Mucosa of gallbladder (tissue), 1 donor: ENCODE data around the gene B9D1. TPM values are rescaled to one million over a fixed set of nuclear protein-coding genes. Genes with fewer than 3 reads are reported as not detected.
A peak's percentile ranks its signal among the peaks of the same experiment; 100 is the strongest.

ENCODE experiments used
- DNase-seq: peaks from one replicate; pipeline ENCODE4 v3.0.0-alpha.2; 2020; ENCODE audit warnings: low spot score
- total RNA-seq: library from RNA; stranded (reverse); gene quantifications from one replicate; pipeline ENCODE4 v1.2.1, GENCODE V29; 2021
- donor health status: DM: no; HTN: no; CAD: no.

B9D1 gene
- 25.3 TPM for total RNA-seq

- DNase-seq, result peak; percentile 95
Observed at GRCh38 chr17:19362277-19363113, at the start of gene B9D1. B9D1 (minus strand) TSS chr17:19362723; CDS start chr17:19362569, 154 bp downstream.

GRCh38 chr17:19411631-19412030 is 49.1 kb upstream of the B9D1 start:
- DNase-seq, result no peak

DNA sequence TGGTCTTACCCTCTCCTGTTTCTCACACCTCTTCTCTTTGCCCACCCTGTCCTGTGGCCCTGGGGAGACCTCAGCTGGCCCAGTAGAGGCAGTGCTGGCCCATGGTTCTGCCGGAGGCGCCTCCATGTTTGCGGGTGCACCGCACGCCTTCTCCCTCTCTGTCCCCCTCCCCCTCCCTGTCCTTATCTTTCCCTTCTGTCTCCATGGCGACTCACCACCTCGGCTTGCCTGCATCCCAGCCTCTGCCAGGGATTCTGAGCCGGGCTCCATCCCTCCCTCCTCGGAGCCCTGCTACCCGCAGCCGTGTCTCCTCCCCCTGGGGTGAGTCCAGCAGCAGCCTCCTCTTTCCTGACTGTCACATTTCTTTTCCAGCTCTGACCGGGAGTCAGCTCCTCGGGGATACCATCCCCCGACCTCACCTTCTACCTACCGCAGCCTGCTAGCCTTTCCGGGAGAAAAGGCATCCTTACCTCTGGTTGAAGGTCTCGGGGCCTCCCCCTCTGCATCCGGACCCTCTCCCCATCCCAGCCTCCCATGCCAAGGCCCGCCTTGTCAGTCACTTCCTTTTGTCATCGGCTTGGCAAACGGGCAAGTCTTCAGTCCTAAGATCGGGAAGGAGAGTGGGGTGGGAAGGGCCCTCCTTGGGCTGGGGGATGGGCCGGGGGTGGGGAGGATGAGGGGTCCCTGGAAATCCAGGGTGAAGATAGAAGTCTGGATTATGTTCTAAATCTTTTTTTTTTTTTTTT is 48.5 kb upstream of the B9D1 start, which contains the start of gene RNF112:
TSS of gene RNF112 (plus strand) at position 358 of the 746 bp plus-strand sequence. CDS start at position 535, 177 bp downstream.
- peak; percentile 16 for DNase-seq

- DNase-seq, result no peak
Observed at GRCh38 chr17:19410091-19410490, 47.6 kb upstream of the B9D1 start.

DNA sequence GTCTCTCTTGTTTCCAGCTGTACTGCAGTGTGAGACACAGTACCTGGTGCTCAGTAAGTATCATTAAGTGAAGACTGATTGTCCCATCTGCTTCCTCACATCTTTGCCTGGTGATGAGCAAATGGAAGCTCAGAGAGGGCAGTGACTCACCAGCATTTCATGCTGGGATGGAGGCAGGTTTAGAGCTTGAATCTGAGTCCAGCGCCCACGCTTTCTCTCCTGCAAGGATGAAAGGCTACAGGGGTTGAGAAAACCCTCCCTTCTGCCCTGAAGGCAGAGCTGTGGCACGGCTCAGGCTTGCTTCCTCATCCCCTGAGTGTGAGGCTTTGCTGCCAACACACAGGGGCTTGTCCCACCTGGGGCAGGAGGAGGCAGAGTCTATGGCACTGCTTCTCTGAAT is 47.0 kb upstream of the B9D1 start:
- DNase-seq, result no peak

GRCh38 chr17:19409066-19409465 is 46.5 kb upstream of the B9D1 start:
- DNase-seq, result no peak

GRCh38 chr17:19408346-19408710 is 45.8 kb upstream of the B9D1 start:
- DNase-seq, result no peak

DNA sequence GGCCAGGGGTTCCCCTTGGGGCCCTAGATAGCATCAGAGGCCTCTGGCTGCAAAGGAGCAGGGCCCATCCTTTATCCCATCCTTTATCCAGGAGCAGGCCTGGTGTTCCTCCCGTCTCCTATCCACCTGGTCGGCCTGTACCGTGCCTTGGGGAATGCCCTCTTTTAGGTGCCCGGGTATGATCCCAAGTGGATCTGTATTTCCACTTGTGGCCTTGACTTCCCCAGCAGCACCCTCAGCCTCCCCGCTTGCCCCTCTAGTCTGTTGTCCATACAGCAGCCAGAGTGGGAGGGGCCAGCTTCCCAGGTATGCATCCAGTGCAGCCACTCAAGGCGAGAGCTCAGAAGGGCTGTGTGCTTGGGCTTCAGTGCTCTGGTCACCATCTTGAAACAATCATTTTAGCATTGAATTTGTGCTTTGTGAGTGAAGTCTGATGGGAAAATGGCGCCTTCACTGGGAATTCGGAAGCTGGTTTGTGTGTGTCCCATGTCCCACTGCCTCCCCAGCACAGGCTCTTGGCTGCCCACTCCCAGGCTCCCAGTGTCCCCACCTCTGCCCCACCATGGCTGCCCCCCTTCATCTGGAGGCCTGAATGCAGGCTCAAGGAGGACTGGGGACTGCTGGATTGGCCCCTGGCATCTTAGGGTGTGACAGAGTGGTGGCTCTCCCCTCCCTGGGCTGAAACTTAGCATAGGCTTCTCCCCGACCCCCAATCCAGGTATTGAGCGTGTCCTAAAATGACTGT is 45.2 kb upstream of the B9D1 start:
- no peak for DNase-seq

GRCh38 chr17:19405114-19405513 is 42.6 kb upstream of the B9D1 start:
- no peak for DNase-seq

- no peak for DNase-seq
Observed at GRCh38 chr17:19404264-19404663, 41.7 kb upstream of the B9D1 start.

DNA sequence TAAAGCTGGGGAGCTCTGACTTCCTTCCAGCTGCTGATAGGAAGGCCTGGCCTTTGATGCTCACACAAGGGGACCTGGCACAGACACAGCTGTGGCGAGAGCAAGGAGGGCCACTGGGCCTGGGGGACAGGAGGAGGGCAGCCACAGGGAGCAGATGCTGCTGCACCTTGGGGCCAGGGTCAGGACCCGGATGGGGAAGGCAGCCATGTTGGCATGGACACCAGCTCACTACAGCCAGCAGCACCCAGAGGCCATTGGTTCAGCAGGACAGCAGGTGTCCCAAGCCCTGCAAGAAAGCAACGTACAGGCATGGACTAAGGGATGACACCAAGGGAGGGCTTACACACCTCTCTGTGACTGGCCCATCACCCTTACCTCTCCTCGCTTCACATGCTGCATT is 40.5 kb upstream of the B9D1 start:
- no peak for DNase-seq

DNA sequence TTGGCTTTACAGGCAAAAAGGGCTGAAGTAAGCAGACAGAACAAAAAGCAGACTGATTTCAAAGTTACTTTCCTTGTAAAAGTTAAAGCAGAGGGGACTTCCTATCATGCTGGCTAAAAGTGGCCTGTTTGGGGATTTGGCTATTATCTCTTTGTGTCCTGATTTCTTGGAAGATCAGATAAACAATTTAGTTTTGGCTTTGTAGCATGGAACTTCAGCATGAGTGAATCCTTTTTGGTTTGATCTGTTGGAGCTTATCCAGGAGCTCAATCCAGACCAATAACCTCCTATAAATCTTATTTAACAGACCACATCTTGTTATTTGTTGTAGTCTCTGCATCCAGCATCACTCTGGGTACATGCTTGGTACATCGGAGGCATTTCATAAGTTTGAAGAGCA is 39.6 kb upstream of the B9D1 start:
- no peak for DNase-seq

DNA sequence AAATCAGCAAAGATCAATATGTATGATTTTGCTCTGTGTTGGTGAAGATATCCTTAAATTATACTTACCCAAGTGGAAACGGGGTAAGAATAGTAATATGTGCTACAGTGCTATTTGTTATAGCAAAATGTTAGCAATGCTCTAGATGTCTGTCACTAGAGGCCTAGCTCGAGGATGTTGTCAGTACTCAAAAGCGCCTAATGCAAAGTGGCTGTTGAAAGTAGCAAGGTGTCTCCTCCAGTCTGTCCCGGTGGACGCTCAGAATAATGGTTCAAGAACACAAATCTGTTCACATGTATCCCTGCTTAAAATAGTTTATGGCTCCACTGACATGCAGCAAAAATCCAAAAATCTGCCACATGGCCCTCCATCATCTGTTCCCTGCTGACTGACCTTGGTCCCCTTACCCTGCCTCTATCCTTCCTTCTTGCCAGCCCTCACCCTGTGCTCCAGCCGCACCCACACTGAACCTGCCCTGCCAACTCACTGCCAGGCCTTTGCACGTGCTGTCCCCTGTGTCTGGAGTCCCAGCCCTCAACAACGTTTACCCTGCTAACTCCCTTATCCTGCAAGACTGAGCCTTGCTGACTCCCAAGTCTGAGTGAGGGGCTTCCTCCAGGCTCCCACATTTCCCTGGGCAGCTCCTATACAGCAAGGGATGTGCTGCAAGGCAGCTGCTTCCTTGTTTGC is 38.9 kb upstream of the B9D1 start:
- no peak for DNase-seq

- no peak for DNase-seq
Observed at GRCh38 chr17:19399750-19400450, 37.4 kb upstream of the B9D1 start.

GRCh38 chr17:19398301-19399181 is 36.0 kb upstream of the B9D1 start:
- DNase-seq, result no peak

- DNase-seq, result no peak
Observed at GRCh38 chr17:19397556-19398041, 35.1 kb upstream of the B9D1 start.

DNA sequence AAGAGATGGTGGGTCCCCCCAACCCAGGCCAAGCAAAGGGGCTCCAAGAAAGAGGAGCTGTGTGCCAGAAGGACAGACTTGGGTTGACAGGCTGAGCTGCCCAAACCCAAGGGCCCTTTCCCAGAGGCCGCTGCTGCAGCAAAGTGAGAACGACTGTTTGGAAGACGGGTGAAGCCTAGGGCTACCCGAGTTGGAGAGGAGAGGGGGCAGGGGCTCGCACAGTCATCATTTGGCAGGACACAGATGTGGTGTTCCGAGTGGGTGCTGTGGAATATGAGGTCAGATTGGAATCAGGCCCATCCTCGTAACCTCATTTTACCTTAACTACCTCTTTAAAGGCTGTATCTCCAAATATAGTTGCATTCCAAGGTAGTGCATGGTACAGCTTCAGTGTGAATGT is 29.8 kb upstream of the B9D1 start:
- no peak for DNase-seq

- no peak for DNase-seq
Observed at GRCh38 chr17:19391432-19391831, 28.9 kb upstream of the B9D1 start.

DNA sequence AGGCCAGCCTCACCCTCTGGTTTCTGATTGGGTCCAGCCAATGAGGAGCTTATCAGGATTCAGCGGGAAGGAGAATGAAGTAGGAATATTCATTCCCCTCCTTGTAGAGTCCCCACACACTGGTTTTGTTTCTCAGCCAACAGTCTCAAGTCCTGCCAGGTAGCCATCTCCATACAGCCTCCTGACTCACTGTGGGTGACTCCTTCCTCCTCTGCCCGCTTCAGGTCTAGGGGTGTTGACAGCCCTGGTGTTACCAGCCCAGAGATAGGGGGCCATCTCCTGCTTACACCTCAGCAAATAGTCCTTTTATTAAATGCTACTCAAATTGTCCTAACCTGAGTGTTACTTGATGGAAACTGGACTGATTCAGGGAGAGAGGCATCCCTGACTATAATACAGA is 28.4 kb upstream of the B9D1 start:
- DNase-seq, result no peak
